Measurements from ENCODE around the gene ZNF280C.

GRCh38 chrX:130211415-130212186, 57.1 kb downstream of the ZNF280C start:
- TF ChIP-seq CTCF (IDR thresholded peaks at IDR 0.05) (no peak), POLR2A (IDR thresholded peaks at IDR 0.05) (no peak)

Measured in tibial nerve (tissue), 3 donors.